H9 (cell line): ENCODE measurements around the gene SCAF4. TPM values are rescaled to one million over a fixed set of nuclear protein-coding genes. Genes with fewer than 3 reads are reported as not detected.
A peak's percentile ranks its signal among the peaks of the same experiment; 100 is the strongest.
"Not testable (repeated sequence)": the region's sequence is repeated elsewhere in the genome, so short reads cannot be mapped to it uniquely, and the experiment has no call there.

ENCODE experiments used
- DNase-seq: peaks from one replicate; pipeline ENCODE4 v3.0.0-alpha.2; 2017
- H2AFZ ChIP-seq: one replicate; pipeline ENCODE4 v1.6.1; 2013; ENCODE audit warnings: mild to moderate bottlenecking, low read length, control low read depth, moderate library complexity
- H2AK5ac ChIP-seq: 2 replicates; pipeline ENCODE4 v1.6.1; 2013; ENCODE audit warnings: low read length, control low read depth, mixed read lengths; ENCODE audit not compliant: insufficient read length
- H2BK120ac ChIP-seq: one replicate; pipeline ENCODE4 v1.6.1; 2013; ENCODE audit warnings: low read depth, mild to moderate bottlenecking, low read length, control low read depth, inconsistent platforms; ENCODE audit not compliant: poor library complexity, severe bottlenecking
- H2BK12ac ChIP-seq: 2 replicates; pipeline ENCODE4 v1.6.1; 2013; ENCODE audit warnings: low read length, control low read depth, mixed read lengths, low read depth; ENCODE audit not compliant: insufficient read length
- H2BK15ac ChIP-seq: 2 replicates; pipeline ENCODE4 v1.6.1; 2013; ENCODE audit warnings: low read depth, low read length, control low read depth
- H2BK20ac ChIP-seq: one replicate; pipeline ENCODE4 v1.6.1; 2013; ENCODE audit warnings: low read depth, mild to moderate bottlenecking, low read length, control low read depth, inconsistent platforms; ENCODE audit not compliant: poor library complexity, severe bottlenecking
- H2BK5ac ChIP-seq: 2 replicates; pipeline ENCODE4 v1.6.1; 2013; ENCODE audit warnings: low read length, control low read depth, mixed read lengths; ENCODE audit not compliant: insufficient read length
- H3K14ac ChIP-seq: 2 replicates; pipeline ENCODE4 v1.6.1; 2013; ENCODE audit warnings: low read length, control low read depth; ENCODE audit not compliant: insufficient read depth
- H3K18ac ChIP-seq: 2 replicates; pipeline ENCODE4 v1.6.1; 2013; ENCODE audit warnings: low read depth, mild to moderate bottlenecking, mixed read lengths, low read length, control low read depth; ENCODE audit not compliant: insufficient read length
- H3K23ac ChIP-seq: 2 replicates; pipeline ENCODE4 v1.6.1; 2013; ENCODE audit warnings: low read length, control low read depth, mixed read lengths, low read depth; ENCODE audit not compliant: insufficient read length
- H3K23me2 ChIP-seq: 2 replicates; pipeline ENCODE4 v1.6.1; 2013; ENCODE audit warnings: low read depth, mild to moderate bottlenecking, mixed read lengths, low read length, control low read depth; ENCODE audit not compliant: insufficient read length, poor library complexity, severe bottlenecking
- H3K27ac ChIP-seq: 2 replicates; pipeline ENCODE4 v1.5.1; 2013; ENCODE audit warnings: low read length, control low read depth, mixed read lengths, low read depth; ENCODE audit not compliant: insufficient read length
- H3K27me3 ChIP-seq: 2 replicates; pipeline ENCODE4 v1.6.1; 2013; ENCODE audit warnings: low read length, control low read depth, inconsistent platforms; ENCODE audit not compliant: insufficient read depth
- H3K4ac ChIP-seq: 2 replicates; pipeline ENCODE4 v1.6.1; 2013; ENCODE audit warnings: low read depth, mild to moderate bottlenecking, control low read depth, inconsistent platforms, low read length, moderate library complexity
- H3K4me1 ChIP-seq: 2 replicates; pipeline ENCODE4 v1.6.1; 2013; ENCODE audit warnings: low read length, control low read depth, inconsistent platforms; ENCODE audit not compliant: insufficient read depth
- H3K4me2 ChIP-seq: 2 replicates; pipeline ENCODE4 v1.6.1; 2013; ENCODE audit warnings: low read length, control low read depth, mixed read lengths; ENCODE audit not compliant: insufficient read length, insufficient read depth
- H3K56ac ChIP-seq: 2 replicates; pipeline ENCODE4 v1.6.1; 2013; ENCODE audit warnings: low read depth, mild to moderate bottlenecking, mixed read lengths, low read length, control low read depth; ENCODE audit not compliant: insufficient read length
- H3K79me1 ChIP-seq: 2 replicates; pipeline ENCODE4 v1.6.1; 2013; ENCODE audit warnings: low read depth, mild to moderate bottlenecking, moderate library complexity, low read length, control low read depth, inconsistent platforms; ENCODE audit not compliant: insufficient read depth, poor library complexity, severe bottlenecking
- H3K79me2 ChIP-seq: 2 replicates; pipeline ENCODE4 v1.6.1; 2013; ENCODE audit warnings: low read length, control low read depth, inconsistent platforms; ENCODE audit not compliant: insufficient read depth
- H3K9ac ChIP-seq: 2 replicates; pipeline ENCODE4 v1.6.1; 2013; ENCODE audit warnings: low read length, control low read depth, mixed read lengths; ENCODE audit not compliant: insufficient read length; ENCODE audit errors: extremely low read depth
- H3K9me3 ChIP-seq: one replicate; pipeline ENCODE4 v1.6.1; 2013; ENCODE audit warnings: low read depth, low read length, inconsistent platforms; ENCODE audit not compliant: control insufficient read depth
- H3T11ph ChIP-seq: one replicate; pipeline ENCODE4 v1.6.1; 2013; ENCODE audit warnings: mild to moderate bottlenecking, low read length, control low read depth, inconsistent platforms
- H4K20me1 ChIP-seq: one replicate; pipeline ENCODE4 v1.6.1; 2013; ENCODE audit not compliant: control insufficient read depth, insufficient read length, insufficient read depth
- H4K5ac ChIP-seq: 2 replicates; pipeline ENCODE4 v1.6.1; 2013; ENCODE audit warnings: low read depth, mild to moderate bottlenecking, mixed read lengths, low read length, control low read depth; ENCODE audit not compliant: insufficient read length
- H4K8ac ChIP-seq: replicated peaks from 2 replicates; pipeline ENCODE4 v1.6.1; 2013; ENCODE audit warnings: low read length, control low read depth, mixed read lengths, low read depth; ENCODE audit not compliant: insufficient read length
- H4K91ac ChIP-seq: 2 replicates; pipeline ENCODE4 v1.6.1; 2013; ENCODE audit warnings: low read depth, mild to moderate bottlenecking, moderate library complexity, mixed read lengths, low read length, control low read depth; ENCODE audit not compliant: insufficient read length
- H3K27ac Mint-ChIP-seq, 3 experiments: 2 replicates in 2 of 3; 3 replicates in 1 of 3; pipeline ENCODE4 v1.8.0; 2020 to 2021; ENCODE audit warnings: mixed read lengths in 3 of 3, mild to moderate bottlenecking in 1 of 3, moderate library complexity in 1 of 3
- H3K27me3 Mint-ChIP-seq: 2 replicates; pipeline ENCODE4 v1.8.0; 2021; ENCODE audit warnings: low read depth, mild to moderate bottlenecking, moderate library complexity, mixed read lengths
- H3K36me3 Mint-ChIP-seq, 3 experiments: 2 replicates in 2 of 3; 3 replicates in 1 of 3; pipeline ENCODE4 v1.8.0; 2020 to 2021; ENCODE audit warnings: low read depth in 3 of 3, mixed read lengths in 3 of 3; ENCODE audit not compliant: insufficient read depth in 1 of 3
- H3K4me1 Mint-ChIP-seq, 2 experiments: 2 replicates each; pipeline ENCODE4 v1.8.0; 2020; ENCODE audit warnings: mixed read lengths in 2 of 2
- H3K4me3 Mint-ChIP-seq, 2 experiments: 2 replicates in 1 of 2; 3 replicates in 1 of 2; pipeline ENCODE4 v1.8.0; 2020 to 2021; ENCODE audit warnings: mild to moderate bottlenecking in 2 of 2, mixed read lengths in 2 of 2, moderate library complexity in 1 of 2
- H3K9me3 Mint-ChIP-seq, 2 experiments: 2 replicates in 1 of 2; 3 replicates in 1 of 2; pipeline ENCODE4 v1.8.0; 2020; ENCODE audit warnings: mild to moderate bottlenecking in 2 of 2, mixed read lengths in 2 of 2, moderate library complexity in 1 of 2
- CTCF ChIP-seq: fragments of 200-600 bp; sonication (generic); conservative IDR thresholded peaks from 3 replicates; pipeline ENCODE4 v1.8.0; 2021; ENCODE audit warnings: antibody characterized with exemption, mild to moderate bottlenecking
- WGBS: extraction: QIAGEN DNeasy Blood & Tissue Kit; methylation state at CpG from one replicate; pipeline ENCODE4 v1.1.7; 2013; ENCODE audit warnings: missing lambda C conversion rate, low lambda C conversion rate, mixed read lengths; ENCODE audit not compliant: insufficient read length; ENCODE audit errors: extremely low coverage; 5-methylcytosine and 5-hydroxymethylcytosine counted together
- total RNA-seq: library from RNA; stranded (reverse); gene quantifications from 2 replicates; pipeline ENCODE4 v1.2.1, GENCODE V29; 2021

The SCAF4 gene
- total RNA-seq, 1 experiment from 2014 or later, result 76.8 TPM

- no peak for DNase-seq
- no peak overlapping the region for H2BK5ac ChIP-seq
- H2AFZ ChIP-seq, result no peak overlapping the region
- H3K79me1 ChIP-seq, result no peaks in the 10 kb centered on the region
- H3K27me3 ChIP-seq, result no peaks in the 10 kb centered on the region
- H3K23ac ChIP-seq, result no peak overlapping the region
- H3K56ac ChIP-seq, result no peak overlapping the region
- no peaks in the 10 kb centered on the region for H4K20me1 ChIP-seq
- no peak overlapping the region for H3K4me3 Mint-ChIP-seq
- no peak overlapping the region for H4K8ac ChIP-seq
- H3T11ph ChIP-seq, result no peak overlapping the region
- no peak overlapping the region for H3K14ac ChIP-seq
- no peak overlapping the region for H3K27ac ChIP-seq
- 0 out of 2 replicates have a peak, but pooled peaks cover 1% of the 10 kb centered on the region for H3K27me3 Mint-ChIP-seq
- H3K4me1 ChIP-seq, result no peaks in the 10 kb centered on the region
- no peak overlapping the region; a peak in 1 of 7 replicates for H3K27ac Mint-ChIP-seq
- H2BK120ac ChIP-seq, result no peak overlapping the region
- no peak overlapping the region for H2AK5ac ChIP-seq
- H3K4me2 ChIP-seq, result no peak overlapping the region
- H3K4ac ChIP-seq, result no peak overlapping the region
- H3K18ac ChIP-seq, result no peak overlapping the region
- no peaks in the 10 kb centered on the region for H3K79me2 ChIP-seq
- no peak overlapping the region for H2BK12ac ChIP-seq
- H3K36me3 Mint-ChIP-seq, result peaks cover 0 to 11% (median 5%) of the 10 kb centered on the region in 3 experiments; a peak in 5 of 7 replicates
- H3K9me3 ChIP-seq, result no peaks in the 10 kb centered on the region
- H4K5ac ChIP-seq, result no peak overlapping the region
- H3K4me1 Mint-ChIP-seq, result peaks cover 8 to 9% of the 10 kb centered on the region in 2 experiments
- no peak overlapping the region for H3K9ac ChIP-seq
- WGBS, result no CpG with 5 or more reads among the region's 3 CpGs
- no peak overlapping the region for H4K91ac ChIP-seq
- no peaks in the 10 kb centered on the region for H3K23me2 ChIP-seq
- H2BK20ac ChIP-seq, result no peak overlapping the region
- H2BK15ac ChIP-seq, result no peak overlapping the region
- no peak for TF ChIP-seq CTCF
- H3K9me3 Mint-ChIP-seq, result peaks cover 7 to 11% of the 10 kb centered on the region in 2 experiments; a peak in 3 of 5 replicates
Measured at GRCh38 chr21:31766899-31767298, 35.0 kb upstream of the SCAF4 start.

GRCh38 chr21:31765850-31766249 is 33.9 kb upstream of the SCAF4 start:
- not testable (repeated sequence) for H3K14ac ChIP-seq, H2AK5ac ChIP-seq, H3K56ac ChIP-seq, H3K4ac ChIP-seq, H4K91ac ChIP-seq, H2BK20ac ChIP-seq, DNase-seq, H3K9me3 ChIP-seq, H3K27me3 ChIP-seq, H3K23me2 ChIP-seq, H2BK5ac ChIP-seq, H3K27me3 Mint-ChIP-seq, H2BK15ac ChIP-seq, H4K8ac ChIP-seq, H3K4me2 ChIP-seq, H2AFZ ChIP-seq, H2BK12ac ChIP-seq, H3K79me2 ChIP-seq, H3K79me1 ChIP-seq, H3K4me1 Mint-ChIP-seq, H3K9ac ChIP-seq, H3K4me3 Mint-ChIP-seq, H3K27ac ChIP-seq, H3K4me1 ChIP-seq, H3T11ph ChIP-seq, H2BK120ac ChIP-seq, H4K20me1 ChIP-seq, H3K23ac ChIP-seq, H4K5ac ChIP-seq
- peaks cover 0 to 11% (median 5%) of the 10 kb centered on the region in 3 experiments; a peak in 5 of 7 replicates for H3K36me3 Mint-ChIP-seq
- H3K18ac ChIP-seq, result peak overlapping the region; percentile 69
- no CpG with 5 or more reads among the region's 6 CpGs for WGBS
- H3K9me3 Mint-ChIP-seq, result peaks cover 7 to 11% of the 10 kb centered on the region in 2 experiments; a peak in 3 of 5 replicates
- H3K27ac Mint-ChIP-seq, result peak overlapping the region in 1 of 3 experiments; percentile 28; a peak in 1 of 7 replicates
